Measurements from ENCODE around the gene MACROD2. TPM values are rescaled to one million over a fixed set of nuclear protein-coding genes. Genes with fewer than 3 reads are reported as not detected.

Gene MACROD2
- total RNA-seq, 1 donor from 2014 or later = 0.85 TPM

DNA sequence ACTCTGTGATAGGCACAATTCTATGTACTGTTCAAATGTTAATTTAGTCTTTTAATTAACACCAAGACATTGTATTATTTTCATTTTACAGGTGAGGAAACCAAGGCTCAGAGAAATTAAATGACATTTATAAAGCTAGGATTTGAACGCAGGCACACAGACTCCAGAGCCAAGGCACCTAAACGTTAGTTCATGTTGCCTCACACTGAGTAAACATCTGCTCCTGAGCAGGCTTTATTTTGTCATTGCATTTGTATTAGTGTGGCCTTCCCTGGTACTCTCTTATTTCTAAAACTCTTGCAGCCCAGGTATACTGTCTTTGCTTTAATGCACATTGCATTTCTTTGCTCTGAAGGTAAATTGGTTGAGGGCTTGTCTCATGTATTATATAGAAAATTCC, 605.2 kb downstream of the MACROD2 start:
- DNase-seq = no peak

DNA sequence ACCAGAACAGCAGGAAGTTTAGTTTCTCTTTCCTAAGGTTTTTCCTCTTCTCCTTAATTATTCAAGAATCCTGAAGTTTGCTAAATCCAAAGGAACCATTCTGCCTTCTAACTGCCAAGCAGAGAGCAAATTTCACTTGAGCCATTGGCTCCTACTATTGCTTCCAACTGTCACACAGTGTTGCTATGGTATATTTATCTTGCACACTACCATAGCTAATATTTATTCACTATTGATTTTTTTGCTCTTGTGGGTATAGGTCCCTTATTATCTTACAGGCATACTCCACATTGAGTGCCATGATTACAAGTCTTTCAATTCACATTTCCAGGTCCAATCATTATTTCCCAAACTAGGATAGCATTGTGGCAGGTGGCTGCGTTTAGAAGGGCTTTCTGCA, 608.8 kb downstream of the MACROD2 start:
- no peak for DNase-seq

DNA sequence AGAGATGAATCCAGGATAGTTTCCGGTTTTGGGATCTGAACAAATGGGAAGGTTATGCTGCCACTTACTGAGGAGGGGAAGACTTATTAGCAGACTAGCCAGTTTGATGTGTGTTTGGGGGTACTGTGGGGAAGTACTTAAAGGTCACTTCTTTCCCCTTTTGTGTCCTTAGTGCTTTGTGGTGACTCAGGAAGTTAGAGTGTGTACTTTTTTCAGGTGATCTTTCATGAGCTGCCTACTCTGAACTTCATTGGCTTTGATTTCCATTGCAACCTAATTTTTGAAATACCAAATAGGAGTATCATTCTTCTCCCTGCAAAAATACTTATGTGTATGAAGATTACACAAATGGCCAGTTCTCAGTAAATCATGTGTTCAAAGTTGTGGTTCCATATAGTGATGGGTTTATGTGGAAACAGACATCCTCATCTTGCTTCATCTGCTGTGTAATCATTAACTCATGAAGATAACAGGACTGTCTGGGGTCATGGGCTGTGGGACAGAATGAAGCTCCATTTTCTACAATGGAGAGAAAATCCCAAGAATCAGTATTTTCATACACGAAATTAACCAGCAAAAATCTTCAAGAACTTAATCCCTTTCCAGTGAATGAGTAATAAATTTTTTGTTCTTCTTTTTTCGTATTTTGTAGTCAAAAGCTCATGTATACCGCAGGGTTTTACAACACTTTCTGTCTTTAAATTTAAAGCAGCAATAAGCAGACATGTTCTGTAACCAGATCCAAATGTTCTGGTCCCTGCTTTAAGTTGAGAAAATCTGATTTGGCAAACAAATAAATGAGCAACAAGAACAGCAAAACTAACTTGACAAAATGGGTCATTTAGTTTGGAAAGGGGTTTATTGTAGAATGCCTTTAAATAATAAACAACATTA, 614.3 kb downstream of the MACROD2 start:
- no peak for DNase-seq

GRCh38 chr20:14611479-14611878, 616.2 kb downstream of the MACROD2 start:
- DNase-seq = no peak

DNA sequence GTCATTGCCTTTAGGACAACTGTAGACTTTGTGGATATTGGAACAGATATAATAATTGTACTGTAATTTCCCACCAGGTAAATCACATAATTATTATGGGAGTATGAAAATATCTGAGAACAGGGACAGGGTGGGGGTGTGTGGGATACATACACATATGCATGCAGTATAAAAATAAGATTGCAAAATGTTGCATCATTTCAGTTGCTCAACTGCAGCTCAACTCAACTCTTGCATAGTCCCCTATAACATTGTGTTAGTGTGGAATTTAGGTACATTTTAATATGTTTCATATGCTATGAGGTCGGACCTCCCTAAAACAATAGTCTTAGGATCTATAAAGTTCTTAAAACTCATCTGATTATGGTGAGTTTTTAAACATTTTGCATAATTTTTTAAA, 617.1 kb downstream of the MACROD2 start:
- no peak for DNase-seq

- no peak for DNase-seq
Observed at GRCh38 chr20:14616003-14616402, 620.7 kb downstream of the MACROD2 start.

GRCh38 chr20:14617123-14617522, 621.8 kb downstream of the MACROD2 start:
- no peak for DNase-seq

DNA sequence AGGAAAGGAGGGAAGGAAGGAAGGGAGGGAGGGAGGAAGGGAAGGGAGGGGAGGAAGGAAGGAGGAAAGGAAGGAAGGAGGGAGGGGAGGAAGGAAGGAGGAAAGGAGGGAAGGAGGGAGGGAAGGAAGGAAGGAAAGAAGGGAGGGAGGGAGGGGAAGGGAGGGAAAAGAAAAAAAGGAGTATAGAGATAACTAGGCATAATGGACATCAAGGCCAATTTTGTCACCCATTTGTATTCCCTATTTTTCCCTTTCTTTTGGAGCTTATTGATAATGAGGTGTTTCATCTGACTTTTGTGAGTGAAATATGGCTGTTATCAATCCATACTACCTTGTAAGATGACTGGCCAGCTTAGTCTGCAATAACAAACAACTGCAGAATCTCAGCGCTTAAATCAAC, 624.1 kb downstream of the MACROD2 start:
- no peak for DNase-seq

DNA sequence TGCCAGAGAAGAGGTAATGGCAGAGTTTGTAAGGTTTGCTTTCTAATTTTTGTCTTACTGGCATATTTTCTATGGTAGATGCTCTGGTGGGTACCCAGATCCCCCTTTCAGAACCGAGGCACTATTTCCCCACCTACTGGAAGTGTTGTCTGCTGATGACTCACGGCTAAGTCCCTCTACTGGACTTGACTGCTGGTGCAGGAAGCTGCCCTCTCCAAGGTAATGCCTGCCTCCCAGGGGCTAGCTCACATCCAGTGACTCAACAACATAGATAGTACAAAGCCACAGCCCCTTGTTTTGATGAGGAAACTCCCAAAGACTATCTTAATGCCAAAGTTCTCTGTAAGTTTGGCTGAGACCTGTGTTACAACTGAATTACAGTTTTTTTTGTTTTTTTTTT, 627.5 kb downstream of the MACROD2 start:
- DNase-seq = no peak

- DNase-seq = no peak
Observed at GRCh38 chr20:14631011-14631410, 635.7 kb downstream of the MACROD2 start.

DNA sequence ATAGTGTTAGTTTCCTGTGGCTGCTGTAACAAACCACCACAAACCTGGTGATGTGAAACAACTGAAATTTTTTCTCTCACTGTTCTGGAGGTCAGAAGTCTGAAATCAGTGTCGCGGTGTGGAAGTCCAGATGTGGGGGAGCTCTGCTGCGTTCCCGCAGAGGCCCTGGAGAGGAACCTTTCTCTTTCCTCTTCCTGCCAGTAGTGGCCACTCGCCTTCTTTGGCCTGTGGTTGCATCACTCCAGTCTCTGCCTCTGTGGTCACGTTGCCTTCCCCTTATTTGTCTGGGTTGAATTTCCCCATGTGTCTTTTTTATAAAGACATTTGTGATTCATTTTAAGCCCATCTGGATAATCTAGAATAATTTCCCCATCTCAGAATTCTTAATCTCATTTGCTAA, 637.6 kb downstream of the MACROD2 start:
- no peak for DNase-seq

DNA sequence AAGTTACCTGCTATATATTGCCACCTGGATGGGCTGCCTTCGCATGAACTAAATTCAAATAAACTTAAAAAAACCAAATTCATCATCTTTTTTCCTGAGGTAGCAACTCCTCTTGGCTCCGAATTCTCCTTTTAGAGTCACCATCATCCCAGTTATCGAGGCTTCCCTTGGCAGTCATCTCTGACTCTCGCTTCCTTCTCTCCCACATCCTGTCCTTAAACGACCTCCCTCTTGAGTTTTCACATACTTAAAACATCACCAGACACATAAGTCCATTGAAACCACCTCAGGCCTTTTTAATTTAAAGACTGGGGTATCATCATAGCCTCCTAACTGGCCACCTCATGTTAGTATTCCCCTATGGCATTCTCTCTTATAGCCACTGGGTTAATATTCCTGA, 638.2 kb downstream of the MACROD2 start:
- DNase-seq = no peak

- DNase-seq = no peak
Observed at GRCh38 chr20:14634665-14635064, 639.3 kb downstream of the MACROD2 start.

DNA sequence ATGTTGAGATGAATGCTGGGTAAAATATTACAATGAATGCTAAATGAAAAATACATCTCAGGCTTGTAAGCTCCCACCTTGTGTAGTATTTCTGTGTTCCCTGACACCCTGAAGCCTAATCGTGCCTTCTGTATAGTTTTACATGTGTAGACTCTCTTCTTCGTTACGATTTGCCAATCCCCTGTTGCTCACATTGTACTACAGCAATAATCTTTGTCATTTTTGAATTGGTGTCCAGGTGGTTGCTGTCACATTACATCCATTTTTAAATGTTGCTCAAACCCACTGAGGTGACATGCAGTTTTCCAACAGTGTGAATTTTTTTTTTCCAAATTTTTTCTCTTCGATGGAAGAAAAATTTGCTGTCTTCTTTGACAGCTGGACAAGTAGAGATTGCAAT, 642.1 kb downstream of the MACROD2 start:
- no peak for DNase-seq

DNA sequence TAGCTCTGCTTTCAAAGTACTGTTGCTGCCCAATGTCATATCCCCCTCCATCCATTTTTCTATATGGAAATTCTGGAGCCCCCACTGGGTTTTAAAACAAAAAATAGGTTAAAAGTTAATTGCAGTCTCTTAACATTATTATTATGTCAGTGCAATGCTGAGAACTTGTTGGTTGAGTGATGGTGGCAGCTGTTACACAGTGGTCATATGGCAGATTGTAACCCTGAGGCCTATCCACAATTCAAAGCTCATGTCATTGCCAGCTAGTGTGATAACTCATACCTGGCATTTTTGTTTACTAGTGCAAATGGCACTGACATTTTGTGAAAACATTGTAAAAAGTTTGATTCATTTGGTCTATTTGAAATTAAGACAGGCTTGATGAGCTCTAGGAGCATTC, 647.8 kb downstream of the MACROD2 start:
- no peak for DNase-seq

DNA sequence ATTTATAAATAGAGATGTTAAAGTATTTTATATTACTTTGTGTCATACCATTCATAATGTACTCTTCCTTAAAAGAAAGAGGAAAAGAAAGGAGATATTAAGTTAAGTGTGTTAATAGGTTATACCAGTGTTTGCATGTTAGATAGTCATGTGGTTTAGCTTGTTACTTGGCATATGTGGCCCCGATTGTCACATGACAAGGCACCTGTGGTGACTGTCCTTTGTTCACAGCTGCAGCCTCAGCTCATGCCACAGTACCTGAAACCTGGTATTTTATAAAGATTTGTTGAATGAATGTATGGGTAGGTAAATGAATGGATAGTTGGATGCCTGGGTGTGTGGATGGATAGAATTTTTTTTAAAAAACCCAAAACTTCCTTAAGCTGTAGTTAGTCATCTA, 648.2 kb downstream of the MACROD2 start:
- no peak for DNase-seq

DNA sequence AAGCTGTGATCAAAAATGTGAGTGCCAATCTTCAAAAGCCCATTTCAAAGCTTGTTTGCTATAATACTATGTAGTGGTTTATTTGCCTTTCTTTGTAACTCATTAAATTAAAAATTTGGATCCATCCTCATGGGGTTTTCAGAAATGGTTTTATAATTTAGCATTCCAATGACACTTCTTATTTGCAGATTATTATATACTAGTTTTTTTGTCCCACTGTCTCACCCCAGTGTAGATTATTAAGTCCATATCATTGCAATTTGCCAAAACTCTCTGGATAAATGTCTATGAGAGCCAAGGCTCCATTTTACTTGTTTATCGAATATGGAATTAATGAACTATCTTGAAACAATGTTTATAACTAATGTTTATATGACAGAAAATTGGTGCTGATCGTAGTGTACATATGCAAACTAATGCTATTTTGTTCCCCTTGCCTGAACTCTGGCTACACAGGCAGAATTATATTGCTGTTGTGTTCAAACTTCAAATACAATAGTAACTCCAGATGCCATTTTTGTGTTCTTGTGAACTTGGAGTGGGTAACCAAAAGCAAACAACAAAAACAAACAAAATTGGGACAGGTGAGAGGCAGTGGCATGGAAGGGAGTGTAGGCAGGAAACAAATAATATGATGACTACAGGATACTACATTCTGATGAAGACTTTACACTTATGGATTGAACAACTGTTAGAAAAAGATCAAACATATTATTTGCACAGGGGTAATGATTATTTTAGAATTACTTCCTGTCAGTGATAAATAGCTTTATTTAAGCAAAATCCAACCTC, 649.2 kb downstream of the MACROD2 start:
- DNase-seq = no peak

GRCh38 chr20:14647016-14647415, 651.7 kb downstream of the MACROD2 start:
- no peak for DNase-seq

DNA sequence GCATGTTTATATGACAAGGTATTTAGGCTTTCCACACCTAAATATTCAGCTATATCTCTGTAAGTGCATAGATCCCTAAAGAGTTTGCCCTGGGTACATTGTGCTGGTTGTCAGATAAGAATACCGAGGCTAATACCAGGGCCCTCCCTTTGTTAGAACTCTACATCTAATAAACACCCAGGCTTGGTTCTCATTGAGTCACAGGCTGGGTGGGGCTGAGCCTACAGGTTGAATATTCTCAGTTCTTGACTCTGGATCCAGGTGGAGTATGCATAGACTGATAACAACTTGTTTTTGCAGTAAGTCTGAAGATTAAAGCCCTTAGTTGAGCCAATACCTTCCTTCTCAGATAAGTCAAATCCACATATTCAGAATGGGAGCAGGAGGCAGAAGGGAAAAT, 654.3 kb downstream of the MACROD2 start:
- no peak for DNase-seq

DNA sequence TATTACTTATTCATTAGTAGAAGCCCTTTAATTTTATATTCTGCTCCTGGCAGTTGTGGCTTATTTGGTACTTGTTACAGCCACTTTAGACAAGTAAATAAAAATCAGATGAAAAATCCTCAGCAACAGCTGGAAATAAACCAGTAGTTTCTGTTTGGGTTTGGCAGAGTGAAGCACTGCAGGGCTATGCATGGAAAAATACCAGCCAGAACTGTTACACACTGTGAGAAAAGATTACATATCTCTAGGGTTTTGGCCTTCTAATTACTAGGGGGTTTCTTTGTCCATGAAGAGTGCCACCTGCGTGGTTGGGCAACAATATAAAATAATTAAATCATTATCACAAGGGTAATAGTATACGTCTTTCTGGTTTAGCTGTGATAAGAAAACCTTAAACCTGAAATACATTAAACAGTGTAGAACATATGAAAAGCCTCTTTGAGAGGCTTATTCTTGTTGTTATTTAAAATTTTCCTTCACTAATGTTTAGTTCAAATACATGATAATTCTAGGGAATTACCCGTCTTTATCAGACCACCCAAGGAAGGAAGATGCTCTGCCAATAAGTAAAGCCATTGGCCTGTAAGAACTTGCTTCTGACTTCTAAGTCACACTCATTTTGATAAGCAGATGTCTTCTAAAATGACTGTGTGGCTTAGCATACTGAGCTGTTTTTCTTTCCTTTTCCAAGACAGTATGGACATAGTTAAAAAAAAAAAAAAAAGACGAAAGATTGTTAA, 662.1 kb downstream of the MACROD2 start:
- no peak for DNase-seq

DNA sequence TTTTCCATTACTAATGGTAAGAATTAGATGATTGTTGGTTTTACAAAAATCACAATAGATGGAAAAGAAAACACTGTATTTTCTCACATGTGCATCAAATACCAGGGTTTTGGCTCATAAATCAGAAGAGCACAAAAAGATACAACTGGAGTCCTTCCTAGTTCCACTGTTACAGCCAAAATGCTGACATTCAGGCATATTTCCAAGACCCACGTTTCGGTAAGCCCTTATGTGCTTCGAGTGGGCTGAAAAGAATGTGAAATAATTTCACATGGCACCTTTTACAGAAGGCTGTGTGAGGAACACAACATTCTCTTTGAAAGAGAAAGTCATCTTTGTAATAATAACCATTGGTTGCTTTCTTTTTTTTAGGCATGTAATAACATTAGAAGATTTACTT, 668.8 kb downstream of the MACROD2 start:
- DNase-seq = no peak

- DNase-seq = no peak
Observed at GRCh38 chr20:14666696-14667095, 671.4 kb downstream of the MACROD2 start.

DNA sequence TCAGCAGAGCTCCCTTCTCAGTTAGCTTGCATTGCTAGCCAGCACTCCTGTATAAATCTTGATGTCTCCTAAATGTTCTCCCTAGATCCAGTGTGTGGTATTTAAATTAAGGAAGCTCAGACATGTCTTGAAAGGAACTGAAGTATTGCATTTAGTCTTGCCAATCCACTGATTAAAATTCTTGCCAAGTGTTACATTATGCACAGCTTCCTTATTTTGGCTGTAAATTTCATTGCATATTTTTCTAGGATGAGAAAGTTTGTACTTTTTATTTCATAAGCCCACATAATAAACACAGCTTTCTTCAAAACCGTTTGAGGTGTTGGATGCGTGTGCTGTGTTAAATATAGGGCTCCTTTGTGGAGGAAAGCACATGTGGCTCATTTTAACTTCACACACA, 671.9 kb downstream of the MACROD2 start:
- DNase-seq = no peak

All from dermis blood vessel endothelial cell (primary cell).